Measurements from ENCODE around the gene TBX4. TPM values are rescaled to one million over a fixed set of nuclear protein-coding genes. Genes with fewer than 3 reads are reported as not detected.

The TBX4 gene
- total and polyA plus RNA-seq, 2 experiments from 2014 or later: not detected

DNA sequence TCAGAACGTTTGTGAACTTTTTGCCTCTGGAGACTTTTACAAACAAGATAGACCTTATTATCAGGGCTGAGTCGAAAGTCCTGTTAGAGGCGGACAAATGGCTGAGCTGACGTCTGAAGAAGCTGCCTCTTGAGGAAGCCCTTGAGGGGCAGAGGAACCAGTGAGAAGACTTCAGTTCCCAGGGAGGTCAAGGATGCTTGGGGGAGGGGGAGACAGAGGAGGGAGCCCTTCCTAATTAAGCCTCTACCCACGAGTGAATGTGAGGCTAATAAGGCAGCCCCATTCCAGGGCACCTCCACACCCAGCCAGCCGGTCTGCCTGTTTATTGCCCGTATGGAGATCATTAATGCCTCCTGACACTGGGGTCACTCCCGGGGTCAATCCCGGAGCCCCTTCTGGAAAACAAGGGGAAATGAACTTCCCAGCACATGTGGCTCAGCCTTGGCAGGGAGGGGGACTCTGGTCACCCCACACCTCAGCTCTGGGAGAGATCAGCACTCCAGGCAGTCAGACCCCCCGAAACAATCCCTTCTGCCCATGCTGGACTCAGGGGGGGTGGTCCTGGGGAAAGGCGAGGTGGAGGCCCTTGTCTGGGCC, 9.2 kb upstream of the TBX4 start:
- Mint-ChIP-seq H3K36me3 (ENCODE audit: low read depth) (no peaks in the 10 kb centered on the region), H3K27me3 (ENCODE audit: insufficient read depth, low read depth, poor library complexity) (peaks cover 16% of the 10 kb centered on the region), H3K9me3 (no peaks in the 10 kb centered on the region; the same call in 2 of the 3 replicates), H3K4me1 (peaks cover 10% of the 10 kb centered on the region; the same call in 2 of the 3 replicates), H3K4me3 (no peak overlapping the region; the same call in 2 of the 3 replicates), H3K27ac (no peak overlapping the region)
- 0 out of 2 replicates have a peak overlapping the region, but pooled peaks have one; percentile 18 for H2AFZ ChIP-seq
- H3K4me2 ChIP-seq: no peak overlapping the region
- H3K9me2 ChIP-seq (ENCODE audit: insufficient read depth): 0 out of 2 replicates have a peak, but pooled peaks cover 5% of the 10 kb centered on the region
- no peaks in the 10 kb centered on the region for H4K20me1 ChIP-seq (replicated peaks; ENCODE audit: insufficient read depth)
- H3K36me3 ChIP-seq (ENCODE audit: insufficient read depth): no peaks in the 10 kb centered on the region
- no peak for TF ChIP-seq JUNB (IDR thresholded peaks at IDR 0.05; ENCODE audit: unreplicated experiment)
- no peak for TF ChIP-seq POLR2AphosphoS5 (IDR thresholded peaks at IDR 0.05; ENCODE audit: low read depth)
- TF ChIP-seq NANOG (IDR thresholded peaks at IDR 0.05; ENCODE audit: borderline replicate concordance): no peak
- TF ChIP-seq STAT1 (IDR thresholded peaks at IDR 0.05; ENCODE audit: unreplicated experiment): no peak
- TF ChIP-seq, protein P1, sequence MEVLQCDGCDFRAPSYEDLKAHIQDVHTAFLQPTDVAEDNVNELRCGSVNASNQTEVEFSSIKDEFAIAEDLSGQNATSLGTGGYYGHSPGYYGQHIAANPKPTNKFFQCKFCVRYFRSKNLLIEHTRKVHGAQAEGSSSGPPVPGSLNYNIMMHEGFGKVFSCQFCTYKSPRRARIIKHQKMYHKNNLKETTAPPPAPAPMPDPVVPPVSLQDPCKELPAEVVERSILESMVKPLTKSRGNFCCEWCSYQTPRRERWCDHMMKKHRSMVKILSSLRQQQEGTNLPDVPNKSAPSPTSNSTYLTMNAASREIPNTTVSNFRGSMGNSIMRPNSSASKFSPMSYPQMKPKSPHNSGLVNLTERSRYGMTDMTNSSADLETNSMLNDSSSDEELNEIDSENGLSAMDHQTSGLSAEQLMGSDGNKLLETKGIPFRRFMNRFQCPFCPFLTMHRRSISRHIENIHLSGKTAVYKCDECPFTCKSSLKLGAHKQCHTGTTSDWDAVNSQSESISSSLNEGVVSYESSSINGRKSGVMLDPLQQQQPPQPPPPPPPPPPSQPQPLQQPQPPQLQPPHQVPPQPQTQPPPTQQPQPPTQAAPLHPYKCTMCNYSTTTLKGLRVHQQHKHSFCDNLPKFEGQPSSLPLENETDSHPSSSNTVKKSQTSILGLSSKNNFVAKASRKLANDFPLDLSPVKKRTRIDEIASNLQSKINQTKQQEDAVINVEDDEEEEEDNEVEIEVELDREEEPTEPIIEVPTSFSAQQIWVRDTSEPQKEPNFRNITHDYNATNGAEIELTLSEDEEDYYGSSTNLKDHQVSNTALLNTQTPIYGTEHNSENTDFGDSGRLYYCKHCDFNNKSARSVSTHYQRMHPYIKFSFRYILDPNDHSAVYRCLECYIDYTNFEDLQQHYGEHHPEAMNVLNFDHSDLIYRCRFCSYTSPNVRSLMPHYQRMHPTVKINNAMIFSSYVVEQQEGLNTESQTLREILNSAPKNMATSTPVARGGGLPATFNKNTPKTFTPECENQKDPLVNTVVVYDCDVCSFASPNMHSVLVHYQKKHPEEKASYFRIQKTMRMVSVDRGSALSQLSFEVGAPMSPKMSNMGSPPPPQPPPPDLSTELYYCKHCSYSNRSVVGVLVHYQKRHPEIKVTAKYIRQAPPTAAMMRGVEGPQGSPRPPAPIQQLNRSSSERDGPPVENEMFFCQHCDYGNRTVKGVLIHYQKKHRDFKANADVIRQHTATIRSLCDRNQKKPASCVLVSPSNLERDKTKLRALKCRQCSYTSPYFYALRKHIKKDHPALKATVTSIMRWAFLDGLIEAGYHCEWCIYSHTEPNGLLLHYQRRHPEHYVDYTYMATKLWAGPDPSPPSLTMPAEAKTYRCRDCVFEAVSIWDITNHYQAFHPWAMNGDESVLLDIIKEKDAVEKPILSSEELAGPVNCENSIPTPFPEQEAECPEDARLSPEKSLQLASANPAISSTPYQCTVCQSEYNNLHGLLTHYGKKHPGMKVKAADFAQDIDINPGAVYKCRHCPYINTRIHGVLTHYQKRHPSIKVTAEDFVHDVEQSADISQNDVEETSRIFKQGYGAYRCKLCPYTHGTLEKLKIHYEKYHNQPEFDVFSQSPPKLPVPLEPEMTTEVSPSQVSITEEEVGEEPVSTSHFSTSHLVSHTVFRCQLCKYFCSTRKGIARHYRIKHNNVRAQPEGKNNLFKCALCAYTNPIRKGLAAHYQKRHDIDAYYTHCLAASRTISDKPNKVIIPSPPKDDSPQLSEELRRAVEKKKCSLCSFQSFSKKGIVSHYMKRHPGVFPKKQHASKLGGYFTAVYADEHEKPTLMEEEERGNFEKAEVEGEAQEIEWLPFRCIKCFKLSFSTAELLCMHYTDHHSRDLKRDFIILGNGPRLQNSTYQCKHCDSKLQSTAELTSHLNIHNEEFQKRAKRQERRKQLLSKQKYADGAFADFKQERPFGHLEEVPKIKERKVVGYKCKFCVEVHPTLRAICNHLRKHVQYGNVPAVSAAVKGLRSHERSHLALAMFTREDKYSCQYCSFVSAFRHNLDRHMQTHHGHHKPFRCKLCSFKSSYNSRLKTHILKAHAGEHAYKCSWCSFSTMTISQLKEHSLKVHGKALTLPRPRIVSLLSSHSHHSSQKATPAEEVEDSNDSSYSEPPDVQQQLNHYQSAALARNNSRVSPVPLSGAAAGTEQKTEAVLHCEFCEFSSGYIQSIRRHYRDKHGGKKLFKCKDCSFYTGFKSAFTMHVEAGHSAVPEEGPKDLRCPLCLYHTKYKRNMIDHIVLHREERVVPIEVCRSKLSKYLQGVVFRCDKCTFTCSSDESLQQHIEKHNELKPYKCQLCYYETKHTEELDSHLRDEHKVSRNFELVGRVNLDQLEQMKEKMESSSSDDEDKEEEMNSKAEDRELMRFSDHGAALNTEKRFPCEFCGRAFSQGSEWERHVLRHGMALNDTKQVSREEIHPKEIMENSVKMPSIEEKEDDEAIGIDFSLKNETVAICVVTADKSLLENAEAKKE (CRISPR knock-in tag; IDR thresholded peaks at IDR 0.05): no peak
- TF ChIP-seq CREB1 (CRISPR knock-in tag; IDR thresholded peaks at IDR 0.05; ENCODE audit: low read depth): no peak
- TF ChIP-seq, protein P2, sequence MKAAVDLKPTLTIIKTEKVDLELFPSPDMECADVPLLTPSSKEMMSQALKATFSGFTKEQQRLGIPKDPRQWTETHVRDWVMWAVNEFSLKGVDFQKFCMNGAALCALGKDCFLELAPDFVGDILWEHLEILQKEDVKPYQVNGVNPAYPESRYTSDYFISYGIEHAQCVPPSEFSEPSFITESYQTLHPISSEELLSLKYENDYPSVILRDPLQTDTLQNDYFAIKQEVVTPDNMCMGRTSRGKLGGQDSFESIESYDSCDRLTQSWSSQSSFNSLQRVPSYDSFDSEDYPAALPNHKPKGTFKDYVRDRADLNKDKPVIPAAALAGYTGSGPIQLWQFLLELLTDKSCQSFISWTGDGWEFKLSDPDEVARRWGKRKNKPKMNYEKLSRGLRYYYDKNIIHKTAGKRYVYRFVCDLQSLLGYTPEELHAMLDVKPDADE (IDR thresholded peaks at IDR 0.05): no peak
- no peak for TF ChIP-seq EZH2 (IDR thresholded peaks at IDR 0.05; ENCODE audit: low read depth, unreplicated experiment)
- TF ChIP-seq, protein P3, sequence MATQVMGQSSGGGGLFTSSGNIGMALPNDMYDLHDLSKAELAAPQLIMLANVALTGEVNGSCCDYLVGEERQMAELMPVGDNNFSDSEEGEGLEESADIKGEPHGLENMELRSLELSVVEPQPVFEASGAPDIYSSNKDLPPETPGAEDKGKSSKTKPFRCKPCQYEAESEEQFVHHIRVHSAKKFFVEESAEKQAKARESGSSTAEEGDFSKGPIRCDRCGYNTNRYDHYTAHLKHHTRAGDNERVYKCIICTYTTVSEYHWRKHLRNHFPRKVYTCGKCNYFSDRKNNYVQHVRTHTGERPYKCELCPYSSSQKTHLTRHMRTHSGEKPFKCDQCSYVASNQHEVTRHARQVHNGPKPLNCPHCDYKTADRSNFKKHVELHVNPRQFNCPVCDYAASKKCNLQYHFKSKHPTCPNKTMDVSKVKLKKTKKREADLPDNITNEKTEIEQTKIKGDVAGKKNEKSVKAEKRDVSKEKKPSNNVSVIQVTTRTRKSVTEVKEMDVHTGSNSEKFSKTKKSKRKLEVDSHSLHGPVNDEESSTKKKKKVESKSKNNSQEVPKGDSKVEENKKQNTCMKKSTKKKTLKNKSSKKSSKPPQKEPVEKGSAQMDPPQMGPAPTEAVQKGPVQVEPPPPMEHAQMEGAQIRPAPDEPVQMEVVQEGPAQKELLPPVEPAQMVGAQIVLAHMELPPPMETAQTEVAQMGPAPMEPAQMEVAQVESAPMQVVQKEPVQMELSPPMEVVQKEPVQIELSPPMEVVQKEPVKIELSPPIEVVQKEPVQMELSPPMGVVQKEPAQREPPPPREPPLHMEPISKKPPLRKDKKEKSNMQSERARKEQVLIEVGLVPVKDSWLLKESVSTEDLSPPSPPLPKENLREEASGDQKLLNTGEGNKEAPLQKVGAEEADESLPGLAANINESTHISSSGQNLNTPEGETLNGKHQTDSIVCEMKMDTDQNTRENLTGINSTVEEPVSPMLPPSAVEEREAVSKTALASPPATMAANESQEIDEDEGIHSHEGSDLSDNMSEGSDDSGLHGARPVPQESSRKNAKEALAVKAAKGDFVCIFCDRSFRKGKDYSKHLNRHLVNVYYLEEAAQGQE (IDR thresholded peaks at IDR 0.05; ENCODE audit: unreplicated experiment): no peak
- TF ChIP-seq EZH2phosphoT487 (IDR thresholded peaks at IDR 0.05; ENCODE audit: unreplicated experiment): no peak
- no peak for TF ChIP-seq ZNF114 (CRISPR knock-in tag; IDR thresholded peaks at IDR 0.05)
- TF ChIP-seq ZNF331 (CRISPR knock-in tag; IDR thresholded peaks at IDR 0.05; ENCODE audit: low read depth): no peak
- TF ChIP-seq, protein P4, sequence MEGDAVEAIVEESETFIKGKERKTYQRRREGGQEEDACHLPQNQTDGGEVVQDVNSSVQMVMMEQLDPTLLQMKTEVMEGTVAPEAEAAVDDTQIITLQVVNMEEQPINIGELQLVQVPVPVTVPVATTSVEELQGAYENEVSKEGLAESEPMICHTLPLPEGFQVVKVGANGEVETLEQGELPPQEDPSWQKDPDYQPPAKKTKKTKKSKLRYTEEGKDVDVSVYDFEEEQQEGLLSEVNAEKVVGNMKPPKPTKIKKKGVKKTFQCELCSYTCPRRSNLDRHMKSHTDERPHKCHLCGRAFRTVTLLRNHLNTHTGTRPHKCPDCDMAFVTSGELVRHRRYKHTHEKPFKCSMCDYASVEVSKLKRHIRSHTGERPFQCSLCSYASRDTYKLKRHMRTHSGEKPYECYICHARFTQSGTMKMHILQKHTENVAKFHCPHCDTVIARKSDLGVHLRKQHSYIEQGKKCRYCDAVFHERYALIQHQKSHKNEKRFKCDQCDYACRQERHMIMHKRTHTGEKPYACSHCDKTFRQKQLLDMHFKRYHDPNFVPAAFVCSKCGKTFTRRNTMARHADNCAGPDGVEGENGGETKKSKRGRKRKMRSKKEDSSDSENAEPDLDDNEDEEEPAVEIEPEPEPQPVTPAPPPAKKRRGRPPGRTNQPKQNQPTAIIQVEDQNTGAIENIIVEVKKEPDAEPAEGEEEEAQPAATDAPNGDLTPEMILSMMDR (conservative IDR thresholded peaks at IDR 0.05; ENCODE audit: low read depth in 2 of 2): no peak
- no peak overlapping the region for H3K27ac ChIP-seq (ENCODE audit: low read depth)
- no peaks in the 10 kb centered on the region for H3F3A ChIP-seq (replicated peaks; ENCODE audit: low read depth)
- ATAC-seq: no peak
- H3K79me2 ChIP-seq (replicated peaks; ENCODE audit: insufficient read depth): no peaks in the 10 kb centered on the region
- DNase-seq (ENCODE audit: low spot score): no peak
- peaks cover 23% of the 10 kb centered on the region for H3K27me3 ChIP-seq (ENCODE audit: insufficient read depth)
- H3K4me1 ChIP-seq (ENCODE audit: insufficient read depth): peaks cover 7% of the 10 kb centered on the region
- no peak overlapping the region for H3K4me3 ChIP-seq

Data from GM23338 (cell line).